CD4-positive, alpha-beta T cell treated with Interleukin-17A for 1 hour (primary cell): ENCODE measurements around the gene THPO.
A peak's percentile ranks its signal among the peaks of the same experiment; 100 is the strongest.

Experiments
- DNase-seq: peaks from one replicate; pipeline ENCODE4 v3.0.0-alpha.2; 2020

The THPO gene

DNA sequence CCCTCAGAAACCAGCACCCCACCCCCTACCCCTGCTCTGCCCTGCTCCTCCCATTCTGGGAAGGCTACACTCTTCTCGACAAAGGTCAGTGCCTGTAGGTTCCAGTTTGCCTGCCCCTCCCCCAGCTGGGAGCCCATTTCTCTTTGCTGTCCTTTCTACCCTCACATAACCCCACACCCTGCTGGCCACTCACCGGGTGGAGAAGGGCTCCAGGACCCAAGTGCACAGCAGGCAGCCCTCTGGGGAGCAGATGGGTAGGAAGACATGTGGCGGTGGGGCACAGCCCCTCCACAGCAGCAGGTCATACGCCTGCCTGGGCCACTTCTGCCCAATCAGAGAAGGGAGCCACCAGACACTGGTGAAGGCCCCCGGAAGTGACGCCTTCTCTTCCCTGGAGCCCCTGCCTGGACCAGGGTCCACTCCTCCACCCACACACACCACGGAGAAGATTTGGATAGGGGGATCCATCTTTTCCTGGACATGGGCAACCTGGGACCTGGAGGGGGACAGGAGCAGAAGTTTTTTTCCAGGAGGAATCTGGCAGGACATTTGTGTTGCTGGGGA is at the start of gene THPO:
THPO (minus strand) TSS at position 326 of the 564 bp plus-strand sequence. CDS start 1,948 bp downstream, outside the sequence.
- no peak for DNase-seq

GRCh38 chr3:184426691-184427141 is 48.7 kb upstream of the THPO start:
- DNase-seq, result no peak

DNA sequence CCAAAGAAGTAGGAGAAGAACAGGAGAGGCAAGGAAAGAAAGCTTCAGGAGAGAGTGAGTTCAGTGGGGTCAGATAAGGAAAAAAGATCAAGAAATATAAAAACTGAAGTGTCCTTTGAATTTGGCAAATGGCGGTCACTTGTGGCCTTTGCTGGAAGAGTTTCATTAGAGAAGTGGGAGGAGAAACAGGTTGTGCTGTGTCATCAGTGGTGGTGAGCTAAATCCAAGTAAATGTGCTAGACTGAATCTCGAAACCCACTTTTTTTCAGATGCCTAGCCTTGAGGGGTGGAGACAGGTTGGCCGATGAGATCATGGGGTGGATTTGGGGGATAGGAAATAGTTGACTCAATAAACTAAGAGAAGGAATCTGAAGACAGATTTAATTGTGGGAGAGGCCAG is 45.6 kb upstream of the THPO start:
- DNase-seq, result no peak

- no peak for DNase-seq
Measured at GRCh38 chr3:184419171-184419570, 41.2 kb upstream of the THPO start.

- DNase-seq, result peak; percentile 71
Measured at GRCh38 chr3:184417619-184418327, 39.8 kb upstream of the THPO start.

- no peak for DNase-seq
Measured at GRCh38 chr3:184415203-184415490, 37.1 kb upstream of the THPO start.

GRCh38 chr3:184414418-184415202 is 36.6 kb upstream of the THPO start:
- no peak for DNase-seq

DNA sequence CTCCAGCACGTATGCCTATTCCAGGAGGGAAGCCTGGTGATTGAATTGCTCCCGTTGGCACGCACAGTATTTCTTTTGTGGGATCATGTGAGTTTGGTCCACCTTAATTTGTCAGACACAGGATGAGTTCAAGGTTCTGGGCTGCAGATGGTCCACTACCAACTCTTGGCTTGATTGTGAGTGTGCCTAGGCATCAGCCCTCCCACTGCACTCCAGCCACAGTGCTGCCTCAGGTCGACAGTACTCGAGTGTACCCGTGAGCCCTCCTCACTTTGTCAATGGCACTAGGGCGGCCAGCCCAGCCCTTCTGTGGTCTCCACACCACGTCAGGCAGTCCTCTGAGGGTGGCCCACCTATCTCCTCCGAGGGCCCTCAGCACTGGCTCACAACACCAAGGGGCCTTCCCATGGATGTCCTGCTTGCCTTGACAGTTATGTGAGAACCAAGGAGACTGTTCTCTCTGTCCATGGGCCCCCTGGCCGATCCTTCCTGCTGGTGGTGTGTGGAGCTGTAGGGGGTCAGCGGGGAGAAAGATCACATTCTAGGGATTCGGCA is 32.0 kb upstream of the THPO start:
- no peak for DNase-seq

DNA sequence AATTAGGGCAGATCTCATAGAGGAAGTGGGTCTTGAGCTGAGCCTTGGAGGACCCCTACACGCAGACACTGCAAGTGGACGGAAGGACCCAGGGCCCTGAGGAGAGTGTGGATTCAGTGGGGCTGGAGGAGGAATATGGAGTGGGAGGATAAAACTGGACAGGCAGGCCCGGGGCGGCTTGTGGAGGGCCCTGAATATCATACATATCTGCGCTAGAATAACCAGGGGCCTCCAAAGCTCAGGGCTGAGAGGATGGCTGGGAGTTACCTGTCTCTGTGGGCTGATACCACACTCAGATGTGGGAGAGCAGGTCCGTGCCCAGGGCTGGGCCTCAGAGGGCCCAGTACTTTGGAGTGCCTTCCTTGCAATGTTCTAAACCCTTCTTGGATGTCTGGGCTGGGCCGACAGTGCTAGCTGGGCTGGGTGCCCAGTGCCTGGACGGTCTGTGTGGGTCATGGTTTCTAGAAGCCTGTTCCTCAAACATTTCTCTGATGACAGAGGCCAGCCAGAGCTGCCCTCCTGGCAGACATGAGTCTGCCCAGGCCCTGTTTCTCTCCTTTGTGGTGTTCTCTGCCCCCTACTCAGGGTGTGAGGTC is 31.4 kb upstream of the THPO start:
- DNase-seq, result no peak

DNA sequence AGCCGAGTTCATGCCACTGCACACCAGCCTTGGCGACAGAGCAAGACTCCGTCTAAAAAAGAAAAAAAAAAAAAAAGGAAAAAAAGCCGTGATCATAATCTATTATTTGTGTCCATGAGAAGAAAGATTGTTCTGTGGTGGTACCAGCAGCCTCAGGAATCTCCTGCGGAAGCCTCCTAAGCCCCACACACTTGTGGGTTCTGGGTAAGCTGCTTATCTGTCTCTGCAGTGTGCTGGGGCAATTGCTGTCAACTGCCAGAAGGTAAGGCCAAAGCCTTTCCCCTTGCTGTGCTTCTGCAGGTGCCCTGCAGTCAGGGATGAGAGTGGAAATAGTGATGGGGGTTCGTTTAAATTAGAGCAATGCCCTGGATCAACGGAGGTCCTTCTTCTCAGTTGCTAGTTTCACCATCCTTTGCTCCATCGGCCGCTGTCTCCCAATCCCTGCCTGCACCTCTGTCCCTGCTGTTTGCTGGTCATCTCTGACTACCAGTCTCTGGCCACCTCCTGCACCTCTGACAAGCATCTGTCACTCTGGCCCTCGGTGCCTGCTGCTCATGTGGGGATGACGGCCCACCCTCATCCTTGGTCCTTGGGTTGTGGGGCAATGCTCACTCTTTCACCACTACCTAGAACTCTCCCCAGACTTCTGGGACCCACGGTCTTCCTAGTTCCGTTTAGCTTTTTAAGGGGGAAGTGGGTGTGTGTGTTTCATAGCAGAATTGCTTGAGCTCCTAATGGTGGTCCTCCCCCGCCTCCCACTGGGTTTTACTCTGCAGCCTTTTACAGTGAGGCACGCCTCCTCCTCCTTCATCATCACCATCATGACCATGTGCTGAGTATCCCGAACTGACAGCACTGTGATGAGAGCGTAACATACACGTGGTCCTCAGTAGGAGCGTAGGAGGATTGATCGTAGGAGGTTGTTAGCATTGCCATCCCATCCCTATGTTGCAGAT is 27.3 kb upstream of the THPO start:
- no peak for DNase-seq

- no peak for DNase-seq
Measured at GRCh38 chr3:184399410-184399809, 21.4 kb upstream of the THPO start.

DNA sequence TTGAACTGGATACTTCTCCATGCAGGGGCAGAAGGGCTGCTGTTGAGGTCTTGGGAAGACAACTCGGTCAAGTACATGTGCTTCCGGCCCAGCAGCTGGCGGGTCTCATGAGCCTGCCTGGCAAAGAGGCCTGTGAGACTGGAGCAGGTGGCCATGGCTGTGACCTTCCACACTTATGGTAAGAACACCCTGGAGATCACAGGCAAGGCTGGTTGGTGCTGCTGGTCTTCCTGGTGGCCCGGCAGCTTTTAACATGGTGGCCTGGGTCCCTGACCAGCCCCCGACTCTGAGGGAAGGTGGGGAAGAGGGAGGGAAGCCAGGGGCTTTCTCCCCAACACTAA is 17.3 kb upstream of the THPO start:
- DNase-seq, result no peak

DNA sequence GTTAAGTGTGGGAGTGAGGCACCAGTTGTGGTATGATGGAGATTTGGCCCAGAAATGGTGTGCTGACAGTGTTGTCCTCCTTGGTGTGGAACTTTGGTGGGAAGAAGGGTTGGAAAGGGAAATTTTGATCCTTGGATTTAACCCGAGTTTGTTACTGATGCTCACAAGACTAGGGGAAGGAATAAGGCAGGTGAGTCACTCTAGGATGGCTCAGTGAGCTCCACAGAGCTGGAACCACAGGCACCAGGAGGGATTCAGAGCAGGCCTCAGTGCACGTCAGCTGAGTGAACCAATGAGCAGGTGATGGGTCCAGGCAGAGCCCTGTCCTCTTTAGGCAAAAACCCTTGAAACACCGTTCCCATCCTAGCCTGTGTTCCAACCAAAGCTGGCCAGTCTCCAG is 13.3 kb upstream of the THPO start:
- DNase-seq, result no peak

- no peak for DNase-seq
Measured at GRCh38 chr3:184389935-184390528, 12.0 kb upstream of the THPO start.

GRCh38 chr3:184389384-184389783 is 11.4 kb upstream of the THPO start:
- DNase-seq, result no peak

GRCh38 chr3:184388936-184389230 is 10.9 kb upstream of the THPO start:
- no peak for DNase-seq

- DNase-seq, result no peak
Measured at GRCh38 chr3:184388164-184388935, 10.3 kb upstream of the THPO start.

DNA sequence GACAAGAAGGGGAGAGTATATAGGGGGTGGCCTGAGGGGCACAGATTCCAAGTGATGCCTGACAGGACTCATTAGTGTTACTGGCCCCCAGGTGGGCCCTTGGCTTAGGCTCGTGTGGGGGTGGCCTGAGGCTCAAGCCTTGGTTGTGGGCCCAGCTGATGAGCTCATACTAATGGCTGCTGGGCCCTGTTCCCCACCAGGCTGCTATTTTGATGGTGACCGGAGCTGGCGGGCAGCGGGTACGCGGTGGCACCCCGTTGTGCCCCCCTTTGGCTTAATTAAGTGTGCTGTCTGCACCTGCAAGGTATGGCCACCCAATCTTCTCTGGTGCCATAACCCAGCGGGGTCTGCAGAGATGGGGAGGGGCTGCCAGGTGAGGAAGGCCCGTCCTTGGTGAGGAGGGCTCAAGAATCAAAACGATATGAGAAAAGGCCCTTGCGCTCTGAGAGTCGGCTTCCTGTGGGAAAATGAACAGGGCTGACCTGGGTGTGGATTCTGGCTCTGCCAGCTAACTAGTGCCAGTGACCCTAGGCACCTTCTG is 9.2 kb upstream of the THPO start:
- no peak for DNase-seq

DNA sequence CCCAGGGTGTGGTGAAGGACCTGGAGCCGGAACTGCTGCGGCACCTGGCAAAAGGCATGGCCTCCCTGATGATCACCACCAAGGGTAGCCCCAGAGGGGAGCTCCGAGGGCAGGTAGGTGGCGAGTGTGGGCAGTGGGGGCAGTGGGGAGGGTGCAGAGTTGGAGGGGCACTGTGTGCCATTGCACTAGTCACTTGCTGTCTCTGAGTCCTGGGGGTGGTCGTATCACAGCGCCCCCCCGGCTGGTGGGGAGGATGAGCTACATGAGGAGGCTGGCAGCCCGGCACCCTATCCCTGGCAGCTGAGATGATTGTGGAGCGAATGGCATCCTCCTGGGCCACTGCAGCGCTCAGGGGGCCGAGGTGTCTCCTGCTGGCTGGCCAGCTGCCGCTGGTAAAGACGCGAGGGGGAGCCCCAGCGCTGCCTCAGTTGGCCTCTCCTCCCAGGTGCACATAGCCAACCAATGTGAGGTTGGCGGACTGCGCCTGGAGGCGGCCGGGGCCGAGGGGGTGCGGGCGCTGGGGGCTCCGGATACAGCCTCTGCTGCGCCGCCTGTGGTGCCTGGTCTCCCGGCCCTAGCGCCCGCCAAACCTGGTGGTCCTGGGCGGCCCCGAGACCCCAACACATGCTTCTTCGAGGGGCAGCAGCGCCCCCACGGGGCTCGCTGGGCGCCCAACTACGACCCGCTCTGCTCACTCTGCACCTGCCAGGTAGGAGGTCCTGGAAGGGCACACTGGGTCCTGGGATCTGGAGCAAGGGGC is 8.2 kb upstream of the THPO start:
- no peak for DNase-seq

GRCh38 chr3:184384856-184385422 is 6.9 kb upstream of the THPO start:
- DNase-seq, result no peak
